ENCODE results near the gene RALGPS1.

RALGPS1 gene

DNA sequence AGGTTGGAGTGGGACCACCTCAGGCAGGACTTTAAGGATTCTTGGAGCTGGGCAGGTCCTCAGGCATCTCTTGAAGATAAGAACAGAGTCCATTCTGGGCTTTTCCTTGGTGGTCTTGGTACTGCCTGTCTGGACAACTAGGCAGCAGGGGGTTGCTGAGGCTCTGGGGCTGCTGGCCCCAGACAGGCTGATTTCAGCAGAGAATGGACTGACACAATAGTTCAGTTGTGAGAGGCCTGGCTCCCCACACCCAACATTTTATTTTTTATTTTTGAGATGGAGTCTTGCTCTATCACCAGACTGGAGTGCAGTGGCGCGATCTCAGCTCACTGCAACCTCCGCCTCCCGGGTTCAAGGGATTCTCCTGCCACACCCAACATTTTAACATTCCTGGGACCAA is 203.2 kb downstream of the RALGPS1 start:
- TF ChIP-seq, protein P1, sequence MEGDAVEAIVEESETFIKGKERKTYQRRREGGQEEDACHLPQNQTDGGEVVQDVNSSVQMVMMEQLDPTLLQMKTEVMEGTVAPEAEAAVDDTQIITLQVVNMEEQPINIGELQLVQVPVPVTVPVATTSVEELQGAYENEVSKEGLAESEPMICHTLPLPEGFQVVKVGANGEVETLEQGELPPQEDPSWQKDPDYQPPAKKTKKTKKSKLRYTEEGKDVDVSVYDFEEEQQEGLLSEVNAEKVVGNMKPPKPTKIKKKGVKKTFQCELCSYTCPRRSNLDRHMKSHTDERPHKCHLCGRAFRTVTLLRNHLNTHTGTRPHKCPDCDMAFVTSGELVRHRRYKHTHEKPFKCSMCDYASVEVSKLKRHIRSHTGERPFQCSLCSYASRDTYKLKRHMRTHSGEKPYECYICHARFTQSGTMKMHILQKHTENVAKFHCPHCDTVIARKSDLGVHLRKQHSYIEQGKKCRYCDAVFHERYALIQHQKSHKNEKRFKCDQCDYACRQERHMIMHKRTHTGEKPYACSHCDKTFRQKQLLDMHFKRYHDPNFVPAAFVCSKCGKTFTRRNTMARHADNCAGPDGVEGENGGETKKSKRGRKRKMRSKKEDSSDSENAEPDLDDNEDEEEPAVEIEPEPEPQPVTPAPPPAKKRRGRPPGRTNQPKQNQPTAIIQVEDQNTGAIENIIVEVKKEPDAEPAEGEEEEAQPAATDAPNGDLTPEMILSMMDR (IDR thresholded peaks at IDR 0.05; ENCODE audit: low read depth, low read length), result no peak
- no peak for DNase-seq (ENCODE audit: low read depth in 2 of 2)
- no peak overlapping the region for H3K4me3 ChIP-seq (replicated peaks in 1 of 2; ENCODE audit: low read depth in 2 of 2, low read length in 2 of 2)

DNA sequence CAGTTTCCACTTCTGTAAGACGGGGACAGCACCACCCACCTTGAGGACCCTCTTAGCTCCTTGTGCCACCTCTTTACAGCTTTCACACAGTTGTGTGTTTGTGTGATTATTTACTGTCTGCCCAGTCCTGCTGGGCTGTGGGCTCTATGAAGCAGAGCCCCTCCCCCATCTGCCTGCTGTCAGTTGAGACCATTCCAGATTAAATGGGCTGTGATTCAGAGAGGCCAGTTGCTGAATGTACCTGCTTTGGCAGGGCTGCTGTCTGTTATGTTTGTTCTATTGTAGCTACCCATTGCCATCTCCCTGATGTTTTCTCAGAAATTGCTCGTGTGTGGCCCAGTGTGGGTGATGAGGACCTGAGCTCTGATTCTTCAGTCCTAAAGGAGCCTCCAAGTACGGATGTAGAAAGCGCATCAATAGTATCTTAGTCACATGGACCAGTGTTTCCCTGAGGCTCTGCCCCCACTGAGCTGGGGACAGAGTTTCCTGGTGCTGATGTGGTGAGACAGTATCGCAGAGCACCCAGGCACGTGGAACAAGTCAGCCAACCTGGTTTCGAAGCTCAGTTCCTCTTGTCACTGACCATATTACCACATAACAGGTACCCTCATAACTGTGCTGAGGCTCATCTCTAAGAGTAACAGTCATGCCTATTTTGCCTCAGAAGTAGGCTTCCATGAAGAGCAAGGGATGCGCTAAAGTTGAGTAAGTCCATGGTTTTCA is 204.2 kb downstream of the RALGPS1 start:
- TF ChIP-seq, protein P1 (IDR thresholded peaks at IDR 0.05; ENCODE audit: low read depth, low read length), result no peak
- no peak overlapping the region for H3K4me3 ChIP-seq (replicated peaks in 1 of 2; ENCODE audit: low read depth in 2 of 2, low read length in 2 of 2)
- DNase-seq (ENCODE audit: low read depth in 2 of 2), result no peak

DNA sequence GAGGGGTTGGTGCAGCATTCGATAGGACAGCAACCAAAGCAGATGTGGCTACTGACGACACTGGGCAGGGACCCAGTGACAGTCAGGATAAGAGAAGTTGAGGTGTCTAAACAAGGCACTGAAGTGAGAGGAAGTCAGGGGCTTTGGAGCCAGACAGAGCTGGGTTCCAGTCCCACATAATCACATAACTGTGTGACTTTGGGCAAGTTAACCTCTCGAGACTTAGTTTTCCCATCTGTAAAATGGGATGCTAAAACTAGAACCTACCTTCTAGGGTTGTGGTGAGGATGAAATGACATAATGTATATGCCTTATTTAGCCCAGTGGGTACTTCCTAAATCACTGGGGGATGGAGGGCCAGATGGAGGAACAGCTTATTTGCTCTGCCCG is 204.7 kb downstream of the RALGPS1 start:
- no peak overlapping the region for H3K4me3 ChIP-seq (replicated peaks in 1 of 2; ENCODE audit: low read depth in 2 of 2, low read length in 2 of 2)
- no peak for DNase-seq (ENCODE audit: low read depth in 2 of 2)
- TF ChIP-seq, protein P1 (IDR thresholded peaks at IDR 0.05; ENCODE audit: low read depth, low read length), result no peak

DNA sequence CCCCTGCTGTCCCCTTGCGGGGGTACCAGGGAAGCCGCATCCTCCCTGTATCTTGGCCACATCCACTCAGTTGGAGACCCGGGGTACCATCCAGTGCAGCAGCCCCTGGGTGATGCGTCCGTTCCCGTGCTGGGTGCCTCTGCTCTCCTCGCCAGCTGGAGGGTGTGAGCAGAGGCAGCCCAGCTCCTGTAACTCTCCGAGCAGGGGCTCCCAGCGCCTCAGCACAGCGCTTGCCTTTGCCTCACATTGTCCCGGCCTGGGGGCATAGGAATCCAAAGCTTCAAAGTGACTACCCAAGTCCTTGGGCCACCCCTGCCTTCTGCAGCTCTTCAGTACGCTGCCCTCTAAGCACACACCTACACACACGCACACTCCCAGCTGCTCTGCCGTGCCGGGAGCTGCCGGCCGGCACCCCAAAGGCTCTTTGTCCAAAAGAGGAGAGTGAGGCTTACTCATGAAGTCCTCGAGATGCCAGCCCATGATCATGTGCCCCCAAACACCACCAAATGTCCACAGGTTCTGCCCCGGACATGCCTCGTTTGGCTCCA is 207.1 kb downstream of the RALGPS1 start:
- peak; percentile 27 to 46 for DNase-seq (ENCODE audit: low read depth in 2 of 2)
- TF ChIP-seq, protein P1 (IDR thresholded peaks at IDR 0.05; ENCODE audit: low read depth, low read length), result no peak
- peak overlapping the region; percentile 66 to 88 for H3K4me3 ChIP-seq (replicated peaks in 1 of 2; ENCODE audit: low read depth in 2 of 2, low read length in 2 of 2)

DNA sequence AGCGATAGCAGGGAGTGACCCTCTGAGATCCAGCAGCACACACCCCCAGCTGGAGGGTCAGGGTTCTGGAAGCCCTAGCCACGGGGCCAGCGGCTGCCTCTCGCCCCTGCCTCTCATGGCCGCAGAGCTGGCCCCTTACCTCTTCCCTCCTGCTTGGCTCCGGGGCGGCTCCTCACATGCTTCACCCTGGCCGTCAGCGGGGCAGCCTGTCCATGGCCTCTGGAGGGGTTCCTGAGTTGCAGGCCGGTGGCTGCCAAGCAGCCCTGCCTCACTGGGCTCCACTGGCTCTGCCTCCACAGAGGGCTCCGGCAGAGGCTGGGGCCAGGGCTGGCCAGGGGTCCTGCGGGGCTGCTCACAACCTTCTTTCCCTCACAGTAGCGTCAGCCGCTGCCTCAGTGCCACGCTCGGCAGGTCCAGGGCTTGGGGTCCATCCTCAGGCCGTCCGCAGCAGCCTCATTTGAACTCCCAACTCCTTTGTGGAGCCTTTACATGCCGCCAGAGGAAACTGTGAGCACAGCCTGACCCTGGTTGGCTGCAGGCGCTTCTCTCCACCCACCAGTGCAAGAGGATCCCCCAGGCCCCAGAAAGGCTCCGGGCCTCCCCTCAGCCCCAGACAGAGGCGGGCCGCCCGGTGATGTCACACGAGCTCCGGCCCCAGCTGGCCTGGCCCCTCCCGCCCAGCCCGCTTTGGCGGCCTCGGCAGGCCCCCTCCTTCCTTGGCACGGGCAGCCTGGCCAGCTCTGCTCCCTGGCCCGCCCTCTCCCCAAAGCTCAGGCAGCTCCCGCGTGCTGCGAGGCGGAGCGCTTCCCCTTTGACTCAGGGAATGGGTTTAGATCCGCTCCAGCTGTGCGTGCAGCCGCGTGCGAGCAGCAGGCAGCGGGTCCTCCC is 207.8 kb downstream of the RALGPS1 start, which contains the start of gene ANGPTL2:
TSS of gene ANGPTL2 (minus strand) at position 460 of the 888 bp plus-strand sequence. CDS start 13,904 bp downstream, outside the sequence.
- TF ChIP-seq, protein P1 (IDR thresholded peaks at IDR 0.05; ENCODE audit: low read depth, low read length), result no peak
- peak within 1 kb of the TSS; percentile 66 to 88 for H3K4me3 ChIP-seq (replicated peaks in 1 of 2; ENCODE audit: low read depth in 2 of 2, low read length in 2 of 2)
- peak; percentile 84 to 99 for DNase-seq (ENCODE audit: low read depth in 2 of 2)

DNA sequence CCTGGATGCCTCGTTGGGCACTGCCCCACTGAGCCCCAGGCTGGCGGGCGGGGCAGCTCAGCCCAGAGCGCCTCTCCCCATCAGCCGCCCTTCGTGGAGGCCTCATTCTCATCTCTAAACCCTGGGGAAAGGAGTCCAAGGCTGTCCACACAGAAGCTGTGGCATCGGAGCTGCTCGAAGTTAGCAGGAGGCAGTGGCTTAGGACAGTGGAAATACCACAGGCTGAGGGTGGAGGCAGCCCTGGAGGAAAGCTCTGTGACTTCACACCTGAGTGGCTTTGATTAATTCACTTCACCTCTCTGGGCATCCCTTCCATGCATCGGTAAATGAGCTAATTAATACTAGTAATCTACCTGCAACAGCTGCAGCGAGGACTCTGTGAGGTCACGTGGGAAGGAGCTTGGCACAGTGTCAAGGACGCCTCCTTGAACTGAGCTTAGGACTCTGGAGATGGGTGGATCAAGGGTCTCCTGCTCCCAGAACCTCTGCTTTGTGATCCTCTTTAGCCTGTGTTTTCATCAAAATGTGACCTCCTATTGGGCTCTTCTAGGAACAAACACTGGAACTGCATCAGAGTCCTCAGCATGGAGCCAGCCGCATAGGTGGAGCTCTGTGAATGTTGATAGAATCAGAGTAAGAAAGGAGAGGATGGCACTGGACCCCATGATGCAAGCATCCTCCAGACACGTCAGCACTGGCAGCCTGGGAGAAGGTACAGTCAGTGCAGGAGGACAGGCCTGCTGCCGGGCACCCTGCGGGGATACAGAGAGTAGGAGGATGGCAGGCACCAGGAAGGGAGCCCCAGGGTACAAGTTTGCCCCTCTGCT is 208.7 kb downstream of the RALGPS1 start:
- DNase-seq (ENCODE audit: low read depth in 2 of 2), result no peak
- H3K4me3 ChIP-seq (replicated peaks in 1 of 2; ENCODE audit: low read depth in 2 of 2, low read length in 2 of 2), result peak overlapping the region in 1 of 2 donors; percentile 66
- TF ChIP-seq, protein P1 (IDR thresholded peaks at IDR 0.05; ENCODE audit: low read depth, low read length), result no peak
